IMR-90 (cell line): ENCODE measurements around the gene TPM3. TPM values are rescaled to one million over a fixed set of nuclear protein-coding genes. Genes with fewer than 3 reads are reported as not detected.

Experiments
- ATAC-seq: fragments of 200-7000 bp; cut with Tn5 transposase; 2 replicates; pipeline ENCODE4 v1.9.1; 2020; ENCODE audit warnings: low read depth, mild to moderate bottlenecking, moderate library complexity
- BruUV-seq: library from RNA; stranded (reverse); fragments of 400-500 nt; replicated peaks from 2 replicates; lab custom pipeline; 2021; lab: Mats Ljungman, UMichigan
- CTCF ChIA-PET: fragments of 300-600 bp; formaldehyde crosslinking; extraction: SDS; loops from one replicate; lab custom pipeline; 2021; ENCODE audit warnings: antibody characterized with exemption; lab: Yijun Ruan, JAX
- POLR2A ChIA-PET: fragments of 300-600 bp; sonication (Branson Sonifier 250); formaldehyde crosslinking; loops from one replicate; lab custom pipeline; 2022; ENCODE audit warnings: antibody characterized with exemption; ENCODE audit not compliant: unreplicated experiment; lab: Charles Lee
- DNase-seq: peaks from one replicate; pipeline ENCODE4 v3.0.0; 2013
- H2AFZ ChIP-seq: replicated peaks from 2 replicates; pipeline ENCODE3; 2013; ENCODE audit warnings: low read length, mild to moderate bottlenecking; ENCODE audit not compliant: poor library complexity
- H2AK5ac ChIP-seq: 2 replicates; pipeline ENCODE4 v1.6.1; 2013; ENCODE audit warnings: low read depth, low read length, inconsistent platforms
- H2AK9ac ChIP-seq: replicated peaks from 2 replicates; pipeline ENCODE3; 2013; ENCODE audit warnings: mild to moderate bottlenecking, low read depth, low read length, moderate library complexity; ENCODE audit not compliant: poor library complexity
- H2BK120ac ChIP-seq: 2 replicates; pipeline ENCODE4 v1.6.1; 2013; ENCODE audit warnings: low read depth, low read length, inconsistent platforms
- H2BK15ac ChIP-seq: 3 replicates; pipeline ENCODE4 v1.6.1; 2013; ENCODE audit warnings: low read depth, low read length, inconsistent platforms
- H2BK20ac ChIP-seq: 2 replicates; pipeline ENCODE4 v1.6.1; 2013; ENCODE audit warnings: low read depth, mild to moderate bottlenecking, inconsistent platforms, low read length, moderate library complexity
- H2BK5ac ChIP-seq: 2 replicates; pipeline ENCODE4 v1.6.1; 2013; ENCODE audit warnings: mild to moderate bottlenecking, low read depth, low read length, inconsistent platforms; ENCODE audit not compliant: poor library complexity, severe bottlenecking
- H3K14ac ChIP-seq: replicated peaks from 2 replicates; pipeline ENCODE4 v1.6.1; 2013; ENCODE audit warnings: low read depth, low read length, inconsistent platforms
- H3K18ac ChIP-seq: 2 replicates; pipeline ENCODE4 v1.6.1; 2013; ENCODE audit warnings: low read depth, low read length, control low read depth
- H3K23ac ChIP-seq: 2 replicates; pipeline ENCODE4 v1.6.1; 2013; ENCODE audit warnings: low read depth, low read length, inconsistent platforms
- H3K27ac ChIP-seq: 2 replicates; pipeline ENCODE4 v1.5.1; 2013; ENCODE audit warnings: mild to moderate bottlenecking, control low read depth, low read length; ENCODE audit not compliant: insufficient read depth
- H3K27me3 ChIP-seq: 2 replicates; pipeline ENCODE4 v1.6.1; 2013; ENCODE audit warnings: low read length; ENCODE audit not compliant: control insufficient read depth, insufficient read depth
- H3K36me3 ChIP-seq: 2 replicates; pipeline ENCODE4 v1.6.1; 2013; ENCODE audit warnings: low read length, mixed read lengths; ENCODE audit not compliant: control insufficient read depth, insufficient read depth
- H3K4ac ChIP-seq: 2 replicates; pipeline ENCODE4 v1.6.1; 2013; ENCODE audit warnings: low read depth, low read length, inconsistent platforms
- H3K4me1 ChIP-seq: 2 replicates; pipeline ENCODE4 v1.6.1; 2013; ENCODE audit warnings: low read length, mixed read lengths; ENCODE audit not compliant: control insufficient read depth, insufficient read depth
- H3K4me2 ChIP-seq: 2 replicates; pipeline ENCODE4 v1.6.1; 2013; ENCODE audit warnings: low read depth, mild to moderate bottlenecking, control low read depth, low read length, moderate library complexity
- H3K4me3 ChIP-seq: 2 replicates; pipeline ENCODE4 v1.5.1; 2013; ENCODE audit warnings: low read depth, mild to moderate bottlenecking, control low read depth, low read length, moderate library complexity; ENCODE audit not compliant: insufficient read depth
- H3K56ac ChIP-seq: 2 replicates; pipeline ENCODE4 v1.6.1; 2013; ENCODE audit warnings: low read length, inconsistent platforms; ENCODE audit not compliant: insufficient read depth; ENCODE audit errors: extremely low read depth
- H3K79me1 ChIP-seq, 2 experiments: 2 replicates each; pipeline ENCODE4 v1.6.1; 2013; ENCODE audit warnings: low read length in 2 of 2, inconsistent platforms in 1 of 2, low read depth in 1 of 2
- H3K9ac ChIP-seq: 2 replicates; pipeline ENCODE4 v1.6.1; 2013; ENCODE audit warnings: low read depth, low read length, control low read depth
- H3K9me1 ChIP-seq: 2 replicates; pipeline ENCODE4 v1.6.1; 2013; ENCODE audit warnings: low read length, inconsistent platforms; ENCODE audit not compliant: insufficient read depth
- H3K9me3 ChIP-seq: 2 replicates; pipeline ENCODE4 v1.6.1; 2013; ENCODE audit warnings: low read length; ENCODE audit not compliant: control insufficient read depth, insufficient read depth
- H4K20me1 ChIP-seq: 2 replicates; pipeline ENCODE4 v1.6.1; 2013; ENCODE audit warnings: low read length, inconsistent platforms; ENCODE audit not compliant: insufficient read depth
- H4K5ac ChIP-seq: 2 replicates; pipeline ENCODE4 v1.6.1; 2013; ENCODE audit warnings: mild to moderate bottlenecking, low read depth, low read length, control low read depth
- H4K8ac ChIP-seq, 2 experiments: 2 replicates each; pipeline ENCODE4 v1.6.1; 2013; ENCODE audit warnings: low read depth in 2 of 2, low read length in 2 of 2, control low read depth in 1 of 2, inconsistent platforms in 1 of 2
- H4K91ac ChIP-seq: 2 replicates; pipeline ENCODE4 v1.6.1; 2013; ENCODE audit warnings: low read depth, low read length, inconsistent platforms; ENCODE audit not compliant: insufficient read depth
- BHLHE40 ChIP-seq: fragments of 150-350 bp; IDR thresholded peaks from 2 replicates; pipeline ENCODE4 v1.6.1; 2016; ENCODE audit warnings: mild to moderate bottlenecking, low read depth, low read length
- CEBPB ChIP-seq: IDR thresholded peaks from 2 replicates; pipeline ENCODE4 v1.6.1; 2012; ENCODE audit warnings: low read depth, low read length, improper control_type of control experiment
- CHD1 ChIP-seq: IDR thresholded peaks from 2 replicates; pipeline ENCODE4 v1.6.1; 2012; ENCODE audit warnings: low read depth, low read length, improper control_type of control experiment
- CTCF ChIP-seq: conservative IDR thresholded peaks from 2 replicates; pipeline ENCODE4 v1.5.1; 2012; ENCODE audit warnings: mild to moderate bottlenecking, low read depth, low read length, improper control_type of control experiment
- FOS ChIP-seq: fragments of 150-350 bp; IDR thresholded peaks from 2 replicates; pipeline ENCODE4 v1.6.1; 2016; ENCODE audit warnings: low read depth, low read length
- MAFK ChIP-seq: IDR thresholded peaks from 2 replicates; pipeline ENCODE4 v1.6.1; 2012; ENCODE audit warnings: low read depth, low read length, improper control_type of control experiment
- MAZ ChIP-seq: IDR thresholded peaks from 2 replicates; pipeline ENCODE4 v1.6.1; 2012; ENCODE audit warnings: low read depth, mild to moderate bottlenecking, low read length, improper control_type of control experiment, moderate library complexity, borderline replicate concordance
- MXI1 ChIP-seq: IDR thresholded peaks from 2 replicates; pipeline ENCODE4 v1.6.1; 2012; ENCODE audit warnings: low read depth, mild to moderate bottlenecking, low read length, moderate library complexity, borderline replicate concordance
- NFE2L2 ChIP-seq: fragments of 150-350 bp; IDR thresholded peaks from 2 replicates; pipeline ENCODE4 v1.6.1; 2016; ENCODE audit warnings: low read depth, mild to moderate bottlenecking, low read length
- POLR2A ChIP-seq: IDR thresholded peaks from 2 replicates; pipeline ENCODE4 v1.6.1; 2012; ENCODE audit warnings: mild to moderate bottlenecking, low read depth, low read length
- RAD21 ChIP-seq: IDR thresholded peaks from 2 replicates; pipeline ENCODE4 v1.6.1; 2012; ENCODE audit warnings: low read length, improper control_type of control experiment
- RCOR1 ChIP-seq: IDR thresholded peaks from 2 replicates; pipeline ENCODE4 v1.6.1; 2012; ENCODE audit warnings: mild to moderate bottlenecking, low read length, improper control_type of control experiment; ENCODE audit not compliant: insufficient replicate concordance
- RFX5 ChIP-seq: IDR thresholded peaks from 2 replicates; pipeline ENCODE4 v1.8.0; 2012; ENCODE audit warnings: low read depth, mild to moderate bottlenecking, low read length, moderate library complexity
- SMC3 ChIP-seq: fragments of 150-350 bp; IDR thresholded peaks from 2 replicates; pipeline ENCODE4 v1.6.1; 2016; ENCODE audit warnings: low read depth, mild to moderate bottlenecking, antibody characterized with exemption, low read length, moderate library complexity
- USF2 ChIP-seq: fragments of 150-350 bp; IDR thresholded peaks from 2 replicates; pipeline ENCODE4 v1.6.1; 2017; ENCODE audit warnings: mild to moderate bottlenecking, antibody characterized with exemption, low read length, low read depth
- WGBS, 2 experiments: methylation state at CpG; one replicate each; pipeline versions ENCODE4 v1.1.5 to v1.1.7; 2013; ENCODE audit warnings: missing lambda C conversion rate in 2 of 2; ENCODE audit not compliant: insufficient read length in 1 of 2; ENCODE audit errors: extremely low coverage in 2 of 2; 5-methylcytosine and 5-hydroxymethylcytosine counted together
- dilution Hi-C: fragments of 300-500 bp; cut with HindIII; formaldehyde crosslinking; loops from one replicate; pipeline ENCODE4 v1.14.3; 2018; ENCODE audit warnings: low sequenced_read_pairs; ENCODE audit not compliant: unreplicated experiment
- in situ Hi-C: fragments of 300-500 bp; cut with MboI; formaldehyde crosslinking; loops from 3 replicates; pipeline ENCODE4 v1.14.3; 2019; ENCODE audit warnings: low sequenced_read_pairs, inconsistent platforms, mixed read lengths
- intact Hi-C: fragments of 100-400 bp; cut with micrococcal nuclease; formaldehyde crosslinking; loops from 2 replicates; pipeline ENCODE4 v1.10.0; 2022
- polyA plus RNA-seq, 3 experiments: library from polyadenylated mRNA; depleted of rRNA; stranded (reverse); fragments of >200 nt; gene quantifications; 2 replicates each; pipeline ENCODE4 v1.2.3, GENCODE V29; 2012; ENCODE audit warnings: low replicate concordance in 1 of 3
- total RNA-seq: library from RNA; depleted of rRNA; stranded (reverse); fragments of >200 nt; gene quantifications from 2 replicates; pipeline ENCODE4 v1.2.3, GENCODE V29; 2012
- TF ChIP-seq, protein P1 (sequence below): fragments of 150-350 bp; IDR thresholded peaks from 2 replicates; pipeline ENCODE4 v1.6.1; 2016; ENCODE audit warnings: low read depth, mild to moderate bottlenecking, low read length, moderate library complexity, borderline replicate concordance

TPM3 gene
- total and polyA plus RNA-seq, 2 of the 4 experiments (the other 2 are of a cell fraction): 438 to 530 TPM

DNA sequence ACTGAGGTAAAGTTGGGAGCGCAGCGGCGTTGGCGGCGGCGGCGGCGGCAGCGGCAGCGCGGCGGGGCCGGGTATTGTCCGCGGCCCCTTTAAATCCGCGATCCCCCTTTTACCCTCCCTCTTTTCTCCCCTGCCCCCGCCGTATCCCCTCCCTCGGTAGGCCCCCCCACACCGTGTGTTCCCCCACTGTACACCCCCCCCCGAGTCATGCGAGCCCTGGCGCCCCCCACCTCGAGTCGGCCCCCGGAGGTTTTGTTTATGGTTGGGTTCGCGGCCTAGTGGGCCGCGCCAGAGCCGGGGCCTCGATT, 29.0 kb upstream of the TPM3 start:
- H3K9me1 ChIP-seq: 0 out of 2 replicates have a peak, but pooled peaks cover 2% of the 10 kb centered on the region
- peaks cover 19 to 60% of the 10 kb centered on the region in 2 experiments for H3K79me1 ChIP-seq
- peak overlapping the region; percentile 77; the same call in 1 of the 2 replicates for H4K91ac ChIP-seq
- no peaks in the 10 kb centered on the region for H3K9me3 ChIP-seq
- dilution Hi-C loops (no loop called here), in situ Hi-C loops (no loop called here), intact Hi-C loops (loop anchor here (5.0 kb wide), 1 partner anchor 36 kb away; no protein-coding TSS in a partner anchor)
- H3K27me3 ChIP-seq: no peaks in the 10 kb centered on the region
- WGBS, 2 experiments: no CpG with 5 or more reads among the region's 33 CpGs
- H4K20me1 ChIP-seq: peaks cover 40% of the 10 kb centered on the region
- H2BK5ac ChIP-seq: peak overlapping the region; percentile 98
- CTCF ChIA-PET: interaction anchor here (1.1 kb wide), 1 partner anchor 18 kb away, joined by 3 read pairs; no protein-coding TSS in a partner anchor
- H3K56ac ChIP-seq: peak overlapping the region; percentile 77; the same call in 1 of the 2 replicates
- peak overlapping the region; percentile 75 for H3K18ac ChIP-seq
- H2BK120ac ChIP-seq: no peak overlapping the region
- H3K4me1 ChIP-seq: no peaks in the 10 kb centered on the region; the same call in 1 of the 2 replicates
- H3K14ac ChIP-seq: peak overlapping the region; percentile 79
- H2AK5ac ChIP-seq: peak overlapping the region; percentile 54; the same call in 1 of the 2 replicates
- ATAC-seq (no peak; the same call in 1 of the 2 replicates), DNase-seq (no peak)
- no peak overlapping the region for H3K4me2 ChIP-seq
- peak overlapping the region; percentile 94 for H3K4me3 ChIP-seq
- no peak overlapping the region for H2BK15ac ChIP-seq
- H4K5ac ChIP-seq: no peak overlapping the region; the same call in 1 of the 2 replicates
- TF ChIP-seq SMC3 (no peak), NFE2L2 (no peak), BHLHE40 (no peak), CEBPB (no peak), MAZ (no peak), CTCF (no peak), USF2 (no peak), MAFK (no peak), FOS (no peak), RAD21 (no peak), RCOR1 (no peak), CHD1 (no peak), RFX5 (no peak), MXI1 (no peak), POLR2A (no peak; the same call in 1 of the 2 replicates)
- TF ChIP-seq, protein P1, sequence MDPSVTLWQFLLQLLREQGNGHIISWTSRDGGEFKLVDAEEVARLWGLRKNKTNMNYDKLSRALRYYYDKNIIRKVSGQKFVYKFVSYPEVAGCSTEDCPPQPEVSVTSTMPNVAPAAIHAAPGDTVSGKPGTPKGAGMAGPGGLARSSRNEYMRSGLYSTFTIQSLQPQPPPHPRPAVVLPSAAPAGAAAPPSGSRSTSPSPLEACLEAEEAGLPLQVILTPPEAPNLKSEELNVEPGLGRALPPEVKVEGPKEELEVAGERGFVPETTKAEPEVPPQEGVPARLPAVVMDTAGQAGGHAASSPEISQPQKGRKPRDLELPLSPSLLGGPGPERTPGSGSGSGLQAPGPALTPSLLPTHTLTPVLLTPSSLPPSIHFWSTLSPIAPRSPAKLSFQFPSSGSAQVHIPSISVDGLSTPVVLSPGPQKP: no peak
- H3K23ac ChIP-seq: no peak overlapping the region
- H3K27ac ChIP-seq: peak overlapping the region; percentile 98
- BruUV-seq: no TSS peak
- H2BK20ac ChIP-seq: no peak overlapping the region
- H4K8ac ChIP-seq: peak overlapping the region; percentile 56 to 88; a peak in 2 of 4 replicates
- peak overlapping the region; percentile 99 for H3K9ac ChIP-seq
- H3K36me3 ChIP-seq: peaks cover 21% of the 10 kb centered on the region
- POLR2A ChIA-PET: interaction anchor here (0.6 kb wide), 1 partner anchor 29 kb away, joined by 3 read pairs; the partner anchor contains the start of gene TPM3
- peak overlapping the region; percentile 98 for H2AK9ac ChIP-seq
- H2AFZ ChIP-seq: peak overlapping the region; percentile 91
- H3K4ac ChIP-seq: peak overlapping the region; percentile 82
